Activated CD4-positive, alpha-beta T cell treated with anti-CD3 and anti-CD28 coated beads for 48 hours (primary cell): Measurements from ENCODE around the gene FANCC.

Experiments
- DNase-seq: peaks from one replicate; pipeline ENCODE4 v3.0.0-alpha.2; 2020

Gene FANCC

DNA sequence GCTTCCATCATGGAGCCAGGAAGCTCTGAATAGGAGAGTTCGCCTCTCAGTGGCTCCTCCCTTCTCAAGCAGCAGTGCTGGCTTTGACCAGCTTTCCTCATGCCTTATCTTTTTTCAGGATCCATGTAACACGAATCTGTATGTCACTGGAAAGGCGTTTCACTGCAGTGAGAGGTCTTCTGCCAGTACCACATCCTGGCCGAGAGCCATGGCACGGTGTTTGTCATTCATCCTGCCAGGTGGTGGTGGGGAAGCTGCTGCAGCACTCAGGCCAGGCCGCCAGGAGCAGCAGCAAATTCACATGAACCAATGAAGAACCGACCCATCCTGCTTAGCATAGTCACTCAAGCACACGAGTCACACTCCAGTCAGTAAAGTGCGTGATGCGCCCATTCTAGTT, 179.0 kb downstream of the FANCC start:
- no peak for DNase-seq

- DNase-seq = no peak
These were observed 179.8 kb downstream of the FANCC start for GRCh38 chr9:95137587-95138145.

GRCh38 chr9:95135756-95136155, 181.8 kb downstream of the FANCC start:
- no peak for DNase-seq

DNA sequence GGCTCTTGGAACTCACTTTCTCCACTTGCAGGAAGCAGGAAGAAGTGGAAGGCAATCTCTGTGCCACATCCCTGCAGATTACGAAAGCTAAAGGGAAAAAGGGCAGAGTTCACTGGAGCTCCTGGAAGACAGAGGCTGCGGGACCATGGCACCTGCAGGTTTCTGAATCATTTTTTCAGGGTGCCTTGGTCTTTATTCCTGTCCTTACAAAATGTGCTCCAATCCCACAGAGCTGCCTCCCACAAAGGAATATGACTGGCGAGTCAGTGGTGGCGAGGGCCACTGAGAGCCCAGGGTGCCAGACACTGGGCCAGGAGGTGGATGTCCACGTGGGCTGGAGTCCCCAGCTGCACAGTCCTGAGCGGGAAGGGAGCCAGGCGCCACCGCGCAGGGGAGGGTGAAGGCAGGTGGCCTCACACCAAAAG, 183.0 kb downstream of the FANCC start:
- no peak for DNase-seq

DNA sequence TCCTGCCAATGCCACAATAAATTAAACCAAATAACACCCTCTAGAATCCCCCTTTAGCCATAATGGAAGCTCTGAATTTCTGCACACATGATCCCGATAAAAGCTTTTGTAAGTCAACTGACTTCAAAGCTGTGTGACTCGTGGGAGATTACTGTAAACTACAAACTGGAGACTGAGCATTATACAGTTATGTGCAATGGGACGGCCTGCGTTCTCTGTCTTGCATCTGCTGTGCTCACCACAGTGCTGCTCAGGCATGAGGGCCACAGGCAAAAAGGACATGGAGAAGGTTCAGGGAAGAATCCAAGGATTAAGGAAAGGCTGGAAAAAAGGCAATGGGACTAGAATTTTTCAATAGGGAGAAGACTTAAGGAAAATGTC, 184.2 kb downstream of the FANCC start:
- DNase-seq = no peak

GRCh38 chr9:95132366-95133324, 184.9 kb downstream of the FANCC start:
- DNase-seq = no peak

DNA sequence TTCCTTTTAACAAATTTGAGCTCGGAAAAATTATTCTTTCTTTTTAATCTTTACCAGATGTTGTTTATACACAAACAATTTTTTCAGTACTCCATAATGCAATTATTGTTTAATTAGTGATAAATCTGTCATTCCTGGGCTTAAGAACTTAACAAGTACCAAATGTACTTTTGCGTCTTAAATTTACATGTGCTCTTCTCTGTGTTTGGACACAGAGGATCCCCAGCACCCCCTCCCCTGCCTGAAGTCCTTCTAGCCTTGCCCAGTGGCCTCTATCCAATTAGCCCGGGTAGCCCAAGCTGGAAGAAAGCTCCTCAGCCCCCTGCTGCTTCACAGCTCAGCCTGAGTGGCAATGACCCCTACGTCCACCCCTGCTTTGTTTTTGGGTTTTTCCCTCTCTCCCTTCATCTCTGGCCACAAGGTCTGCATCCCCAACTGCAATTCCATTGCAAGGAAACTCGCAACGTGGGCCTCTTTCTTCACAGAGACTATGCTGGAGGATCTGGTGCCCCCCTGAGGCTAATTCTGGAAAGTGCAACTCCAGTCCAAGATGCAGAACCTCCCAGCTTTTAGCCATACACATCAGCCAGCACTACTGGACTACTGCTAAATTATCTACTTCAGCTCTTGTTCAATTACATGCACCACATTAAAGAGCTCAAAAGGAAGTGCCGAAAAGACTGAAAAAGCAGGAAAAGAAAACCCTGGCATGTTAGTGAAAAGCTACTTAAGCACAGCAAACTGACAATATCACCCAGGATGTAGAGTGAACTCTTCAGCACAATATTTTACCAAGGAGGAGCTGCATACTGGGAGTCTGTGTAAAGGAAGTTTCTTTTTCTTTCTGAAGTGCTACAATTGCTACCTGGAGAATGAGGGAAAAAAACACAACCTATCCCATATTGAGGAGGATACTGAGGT, 186.2 kb downstream of the FANCC start:
- DNase-seq = peak; percentile 63

- DNase-seq = no peak
These were observed 187.0 kb downstream of the FANCC start for GRCh38 chr9:95130484-95130883.

GRCh38 chr9:95129476-95130291, 187.8 kb downstream of the FANCC start:
- DNase-seq = no peak

GRCh38 chr9:95128177-95128524, 189.4 kb downstream of the FANCC start:
- no peak for DNase-seq

DNA sequence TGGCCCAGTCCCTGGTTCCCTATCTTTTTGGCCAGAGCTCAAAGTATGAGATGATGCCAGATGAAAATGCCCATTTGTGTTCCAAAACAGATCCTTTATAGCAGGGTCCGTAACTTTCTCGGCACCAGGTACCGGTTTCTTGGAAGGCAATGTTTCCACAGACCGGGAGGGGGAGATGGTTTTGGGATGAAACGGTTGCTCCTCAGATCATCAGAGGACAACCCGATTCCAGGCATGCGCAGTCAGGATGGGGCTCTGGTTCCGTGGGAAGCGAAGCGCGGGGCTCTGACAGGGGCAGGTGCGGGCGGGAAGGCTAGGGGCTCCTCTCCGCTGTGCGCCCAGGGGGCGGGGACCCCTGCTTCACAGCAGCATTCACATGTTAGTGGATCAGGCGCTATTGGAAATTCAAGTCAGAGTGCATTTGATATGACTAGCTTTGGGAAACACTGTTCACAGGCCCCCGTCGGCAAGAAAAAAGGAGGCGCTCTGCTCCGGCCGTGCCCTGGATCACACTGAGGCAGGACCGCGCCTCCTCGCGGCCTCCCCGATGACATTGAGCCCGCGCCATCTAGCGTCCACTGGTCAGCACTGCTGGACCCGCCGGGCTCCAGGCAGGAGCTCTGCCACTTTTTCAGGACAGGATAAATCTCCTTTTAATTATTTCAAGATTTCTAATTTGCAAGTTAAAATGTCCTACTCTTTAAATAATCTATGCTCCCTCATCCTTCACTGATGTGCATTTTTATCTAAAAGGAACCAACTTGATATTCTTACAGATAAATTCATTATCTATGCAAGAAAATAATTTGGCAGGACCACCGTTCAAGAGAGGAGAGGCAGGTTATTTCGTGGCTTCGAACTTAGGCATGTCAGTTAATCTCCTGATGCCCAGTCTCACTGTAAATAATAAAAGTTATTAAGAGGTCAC, 190.0 kb downstream of the FANCC start:
- peak; percentile 83 for DNase-seq

DNA sequence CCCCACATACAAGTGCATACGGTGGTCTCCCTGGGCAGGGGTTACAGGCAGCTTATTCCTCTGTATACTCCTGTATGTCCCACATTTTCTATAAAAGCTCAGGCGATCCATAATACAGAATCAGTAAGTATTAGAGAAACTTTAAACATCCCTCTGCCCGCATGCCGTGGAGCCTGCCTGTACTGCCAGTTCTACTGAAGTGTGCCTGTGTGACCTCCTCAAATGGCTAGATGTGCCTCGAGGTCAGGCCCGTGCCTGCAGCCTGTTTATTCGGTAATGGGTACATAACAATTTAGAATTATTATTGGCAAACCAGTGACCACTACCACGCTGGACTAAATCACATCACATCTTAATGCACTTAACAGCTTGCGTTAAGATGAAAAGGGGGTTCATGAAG, 190.8 kb downstream of the FANCC start:
- no peak for DNase-seq

DNA sequence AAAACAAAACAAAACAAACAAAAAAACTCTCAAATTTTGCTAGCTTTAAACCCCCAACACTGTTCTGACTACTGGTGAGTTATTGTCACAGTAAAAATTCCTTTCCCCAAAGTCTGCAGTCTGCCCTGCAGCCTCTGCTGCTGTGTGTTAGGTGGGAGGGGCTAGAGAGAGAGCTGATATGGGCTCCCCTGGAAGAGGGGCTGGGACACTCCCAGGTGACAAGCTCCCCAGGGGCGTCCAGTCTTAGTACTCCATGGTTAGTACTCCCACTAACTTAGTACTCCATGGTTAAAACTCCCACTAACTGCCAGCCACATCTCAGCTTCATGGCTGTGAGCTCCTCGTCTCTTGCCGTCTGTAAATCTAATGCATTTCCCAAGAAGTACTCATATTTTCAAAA, 191.9 kb downstream of the FANCC start:
- no peak for DNase-seq

DNA sequence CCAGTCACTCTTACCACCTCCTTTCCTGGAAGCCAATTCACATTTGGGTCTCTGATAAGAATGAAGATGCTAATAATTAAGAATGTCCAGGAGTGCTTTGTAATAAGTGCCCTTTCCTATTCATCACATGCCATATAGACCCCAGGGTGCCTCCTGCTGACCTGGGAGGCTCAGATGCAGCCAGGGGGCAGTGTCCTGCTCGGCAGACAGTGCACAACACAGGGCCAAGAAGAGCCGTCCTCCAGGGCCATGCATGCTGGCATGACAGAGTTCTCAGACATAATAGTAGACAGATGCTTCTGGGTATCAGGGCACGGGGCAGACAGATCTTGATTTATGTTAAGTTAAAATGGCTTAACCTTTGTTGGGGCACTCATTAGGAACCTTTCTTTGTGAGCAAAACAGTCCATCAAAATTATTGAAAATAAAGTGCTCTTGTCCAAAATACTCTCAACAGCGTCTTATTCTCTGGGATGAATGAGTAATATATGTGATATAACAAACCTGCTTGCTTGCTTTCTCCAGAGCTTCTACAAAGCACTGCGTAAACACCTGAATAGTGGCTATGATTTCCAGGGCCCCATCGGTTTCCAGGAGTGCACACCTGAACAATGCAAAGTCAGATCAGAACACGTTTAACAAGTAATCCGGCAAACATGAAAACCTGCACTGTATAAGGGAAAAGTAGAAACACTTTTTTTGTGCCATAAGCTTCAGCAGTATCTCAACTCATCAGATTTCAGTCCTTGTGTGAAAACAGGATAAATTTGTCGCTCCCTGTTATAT, 192.7 kb downstream of the FANCC start:
- no peak for DNase-seq

- no peak for DNase-seq
These were observed 196.6 kb downstream of the FANCC start for GRCh38 chr9:95120781-95121370.

DNA sequence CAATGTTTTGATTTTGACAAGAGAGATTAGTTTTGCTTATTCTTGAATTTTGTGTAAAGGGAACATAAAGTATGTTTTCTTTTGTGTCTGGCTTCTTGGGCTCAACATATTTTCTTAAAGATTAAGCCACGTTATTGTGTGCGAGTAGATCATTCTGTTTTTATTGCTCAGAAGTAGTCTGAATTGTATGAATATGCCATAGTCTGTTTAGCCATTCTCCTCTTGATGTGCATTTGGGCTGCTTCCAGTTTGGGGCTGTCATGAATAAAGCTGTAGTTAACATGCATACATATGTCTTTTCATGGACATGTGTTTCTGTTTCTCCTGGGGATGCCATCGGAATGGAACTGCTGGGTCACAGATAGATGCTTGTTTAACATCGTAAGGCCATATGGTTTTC, 198.9 kb downstream of the FANCC start:
- DNase-seq = no peak

- DNase-seq = no peak
These were observed 200.7 kb downstream of the FANCC start for GRCh38 chr9:95116808-95117204.

DNA sequence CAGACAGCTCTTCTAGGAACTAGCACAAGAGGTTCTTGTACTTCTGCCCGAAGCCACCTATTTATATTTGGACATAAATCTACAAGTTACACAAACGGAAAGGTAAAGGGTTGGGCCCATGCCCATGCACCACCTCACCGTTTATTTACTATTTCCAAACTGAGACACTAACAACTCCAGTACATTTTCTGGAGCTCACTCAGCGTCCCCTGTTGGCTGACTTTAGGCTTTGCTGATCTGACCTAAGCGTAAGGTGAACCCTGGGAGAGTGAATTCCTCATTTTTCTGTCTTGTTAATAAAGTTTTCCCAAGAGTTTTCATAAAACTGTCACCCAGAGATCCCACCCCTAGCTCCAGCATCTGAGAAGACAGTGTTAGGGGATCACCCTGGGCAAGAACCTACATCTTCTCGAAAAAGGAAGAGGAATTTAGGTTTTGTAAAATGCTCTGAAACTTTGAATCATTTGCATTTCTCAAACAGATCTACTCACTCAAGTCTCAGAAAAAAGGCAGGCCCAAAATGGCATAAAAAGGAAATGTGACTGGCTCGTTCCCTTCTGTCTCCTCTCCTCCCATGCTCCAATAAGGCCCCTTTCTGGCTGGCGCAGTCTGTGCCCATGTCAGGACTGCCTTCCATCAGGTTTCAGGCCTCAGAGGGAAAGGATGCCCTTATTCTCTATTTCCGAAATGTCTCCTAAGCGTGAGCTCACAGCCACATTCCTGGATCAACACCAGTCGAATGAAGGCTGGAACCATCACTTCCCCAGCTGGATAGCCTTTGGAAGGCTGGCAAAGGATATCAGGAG, 201.3 kb downstream of the FANCC start:
- DNase-seq = no peak

DNA sequence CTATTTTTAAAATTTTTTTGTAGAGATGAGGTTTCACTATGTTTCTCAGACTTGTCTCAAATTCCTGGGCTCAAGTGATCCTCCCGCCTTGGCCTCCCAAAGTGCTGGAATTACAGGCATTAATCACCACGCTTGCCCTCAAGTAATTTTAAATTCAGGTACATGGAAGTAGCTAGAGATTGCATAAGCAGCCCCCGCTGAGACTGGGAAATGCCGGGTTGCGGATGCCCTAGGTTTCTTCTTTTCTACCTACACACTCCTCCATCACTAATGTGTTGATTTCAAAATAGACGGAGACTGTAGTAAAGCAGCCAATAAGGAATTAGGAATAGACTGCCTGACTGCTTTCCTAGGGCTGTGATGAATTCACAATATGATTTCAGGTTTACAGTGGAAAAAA, 202.4 kb downstream of the FANCC start:
- DNase-seq = no peak
